Measurements from ENCODE around the gene BTG1.

Gene BTG1

GRCh38 chr12:92143258-92143657, 2.4 kb downstream of the BTG1 start:
- DNase-seq (ENCODE audit: extremely low spot score): no peak
- CTCF ChIA-PET: interaction anchor here (0.7 to 1.0 kb wide), 2 partner anchors 18 to 68 kb away, joined by 3 read pairs; no protein-coding TSS in a partner anchor
- POLR2A ChIA-PET: interaction anchor here (1.3 to 3.6 kb wide), 3 partner anchors 8 to 366 kb away, joined by 3 to 48 read pairs (median 5); no protein-coding TSS in a partner anchor
- TF ChIP-seq NFRKB (IDR thresholded peaks at IDR 0.05) (no peak), FOXA1 (IDR thresholded peaks at IDR 0.05) (no peak), BHLHE40 (IDR thresholded peaks at IDR 0.05; ENCODE audit: borderline replicate concordance) (no peak), TARDBP (IDR thresholded peaks at IDR 0.05) (no peak), L3MBTL2 (conservative IDR thresholded peaks at IDR 0.05) (no peak), FOXM1 (IDR thresholded peaks at IDR 0.05; ENCODE audit: borderline replicate concordance) (no peak), ELF4 (IDR thresholded peaks at IDR 0.05) (no peak), SUZ12 (IDR thresholded peaks at IDR 0.05) (no peak), HDGF (IDR thresholded peaks at IDR 0.05; ENCODE audit: borderline replicate concordance) (no peak), ZNF384 (IDR thresholded peaks at IDR 0.05) (no peak), CTBP1 (IDR thresholded peaks at IDR 0.05; ENCODE audit: borderline replicate concordance) (no peak), SP1 (IDR thresholded peaks at IDR 0.05) (no peak), ARNT (IDR thresholded peaks at IDR 0.05) (no peak)
- TF ChIP-seq, protein P1, sequence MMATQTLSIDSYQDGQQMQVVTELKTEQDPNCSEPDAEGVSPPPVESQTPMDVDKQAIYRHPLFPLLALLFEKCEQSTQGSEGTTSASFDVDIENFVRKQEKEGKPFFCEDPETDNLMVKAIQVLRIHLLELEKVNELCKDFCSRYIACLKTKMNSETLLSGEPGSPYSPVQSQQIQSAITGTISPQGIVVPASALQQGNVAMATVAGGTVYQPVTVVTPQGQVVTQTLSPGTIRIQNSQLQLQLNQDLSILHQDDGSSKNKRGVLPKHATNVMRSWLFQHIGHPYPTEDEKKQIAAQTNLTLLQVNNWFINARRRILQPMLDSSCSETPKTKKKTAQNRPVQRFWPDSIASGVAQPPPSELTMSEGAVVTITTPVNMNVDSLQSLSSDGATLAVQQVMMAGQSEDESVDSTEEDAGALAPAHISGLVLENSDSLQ (IDR thresholded peaks at IDR 0.05): no peak

DNA sequence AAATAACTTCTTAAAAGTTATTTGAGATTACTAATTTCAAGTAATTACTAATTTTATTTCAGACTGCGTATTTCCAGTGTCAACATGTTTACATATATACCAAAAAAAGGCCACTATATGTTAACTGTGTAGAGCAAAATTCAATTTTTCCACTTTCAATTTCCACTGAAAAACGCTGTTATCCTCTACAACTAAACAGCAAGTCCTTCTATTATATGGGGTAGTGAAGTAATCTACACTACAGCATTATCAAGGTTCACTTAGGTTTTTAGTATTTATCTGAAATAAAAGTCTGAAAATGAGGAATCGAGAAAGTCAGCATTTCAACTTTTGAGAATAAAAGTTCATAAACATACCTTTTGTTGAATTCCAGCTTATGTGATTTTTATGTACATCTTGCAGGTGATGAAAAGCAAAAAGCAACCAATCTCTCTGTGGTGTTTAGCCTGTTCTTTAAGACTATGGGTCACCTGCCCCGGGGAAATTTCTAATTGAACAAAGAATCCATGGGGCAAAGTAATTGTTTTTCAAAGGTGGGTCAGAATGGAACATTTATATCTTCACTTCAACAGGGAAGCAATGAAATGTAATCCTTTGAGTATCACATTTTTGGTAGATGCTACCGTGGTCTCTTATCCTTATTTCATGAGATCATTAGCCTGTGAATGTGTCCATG, 3.3 kb downstream of the BTG1 start:
- no peak for DNase-seq (ENCODE audit: extremely low spot score)
- TF ChIP-seq ZNF384 (IDR thresholded peaks at IDR 0.05) (no peak), BHLHE40 (IDR thresholded peaks at IDR 0.05; ENCODE audit: borderline replicate concordance) (no peak), HDGF (IDR thresholded peaks at IDR 0.05; ENCODE audit: borderline replicate concordance) (no peak), FOXM1 (IDR thresholded peaks at IDR 0.05; ENCODE audit: borderline replicate concordance) (no peak), SUZ12 (IDR thresholded peaks at IDR 0.05) (no peak), NFRKB (IDR thresholded peaks at IDR 0.05) (no peak), FOXA1 (IDR thresholded peaks at IDR 0.05) (no peak), FOXK2 (IDR thresholded peaks at IDR 0.05) (no peak), LEF1 (IDR thresholded peaks at IDR 0.05; ENCODE audit: borderline replicate concordance) (no peak), CTBP1 (IDR thresholded peaks at IDR 0.05; ENCODE audit: borderline replicate concordance) (no peak), SP1 (IDR thresholded peaks at IDR 0.05) (no peak), TARDBP (IDR thresholded peaks at IDR 0.05) (no peak), ELF4 (IDR thresholded peaks at IDR 0.05) (no peak), ARNT (IDR thresholded peaks at IDR 0.05) (no peak), L3MBTL2 (conservative IDR thresholded peaks at IDR 0.05) (no peak)
- TF ChIP-seq, protein P1 (IDR thresholded peaks at IDR 0.05): no peak
- POLR2A ChIA-PET: interaction anchor here (1.3 to 1.4 kb wide), 2 partner anchors 57 to 365 kb away, joined by 3 to 5 read pairs; no protein-coding TSS in a partner anchor
- CTCF ChIA-PET: no interaction called here

DNA sequence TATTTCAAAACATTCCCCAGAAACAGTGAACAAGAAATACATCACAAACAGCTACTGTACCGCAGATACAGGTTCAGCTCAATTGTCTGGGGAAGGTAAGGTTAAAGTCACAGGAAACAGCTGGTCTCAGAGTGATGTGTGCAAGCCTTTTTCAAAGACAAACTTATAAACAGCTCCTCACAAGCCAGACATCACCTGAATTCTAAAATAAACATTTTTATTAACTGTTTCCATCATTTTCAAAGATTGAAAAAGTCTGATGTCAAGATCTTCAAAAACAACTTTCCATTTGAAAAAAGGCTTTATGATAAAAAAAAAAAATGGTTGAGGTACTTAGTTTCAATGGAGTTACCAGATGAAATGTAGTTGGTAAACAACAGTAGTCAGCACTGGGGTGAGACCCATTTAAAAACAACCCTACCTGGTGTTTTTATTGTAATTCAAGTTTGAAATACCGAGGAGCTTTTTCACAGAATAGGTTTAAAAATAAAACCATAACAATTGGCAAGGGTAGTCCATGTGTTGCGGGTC, 4.0 kb downstream of the BTG1 start:
- TF ChIP-seq FOXK2 (IDR thresholded peaks at IDR 0.05): no peak
- no peak for TF ChIP-seq ARNT (IDR thresholded peaks at IDR 0.05)
- TF ChIP-seq FOXA1 (IDR thresholded peaks at IDR 0.05): no peak
- no peak for TF ChIP-seq L3MBTL2 (conservative IDR thresholded peaks at IDR 0.05)
- no peak for TF ChIP-seq CTBP1 (IDR thresholded peaks at IDR 0.05; ENCODE audit: borderline replicate concordance)
- no peak for TF ChIP-seq ELF4 (IDR thresholded peaks at IDR 0.05)
- TF ChIP-seq ZNF384 (IDR thresholded peaks at IDR 0.05): no peak
- TF ChIP-seq, protein P1 (IDR thresholded peaks at IDR 0.05): no peak
- no peak for TF ChIP-seq HDGF (IDR thresholded peaks at IDR 0.05; ENCODE audit: borderline replicate concordance)
- no peak for TF ChIP-seq LEF1 (IDR thresholded peaks at IDR 0.05; ENCODE audit: borderline replicate concordance)
- TF ChIP-seq NFRKB (IDR thresholded peaks at IDR 0.05): no peak
- no peak for TF ChIP-seq FOXM1 (IDR thresholded peaks at IDR 0.05; ENCODE audit: borderline replicate concordance)
- ChIA-PET POLR2A (no interaction called here), CTCF (no interaction called here)
- DNase-seq (ENCODE audit: extremely low spot score): no peak

GRCh38 chr12:92140896-92141536, 4.6 kb downstream of the BTG1 start:
- ChIA-PET POLR2A (no interaction called here), CTCF (no interaction called here)
- TF ChIP-seq ZNF384 (IDR thresholded peaks at IDR 0.05): no peak
- TF ChIP-seq FOXK2 (IDR thresholded peaks at IDR 0.05): no peak
- no peak for TF ChIP-seq BHLHE40 (IDR thresholded peaks at IDR 0.05; ENCODE audit: borderline replicate concordance)
- no peak for TF ChIP-seq LEF1 (IDR thresholded peaks at IDR 0.05; ENCODE audit: borderline replicate concordance)
- no peak for TF ChIP-seq FOXA1 (IDR thresholded peaks at IDR 0.05)
- no peak for TF ChIP-seq TARDBP (IDR thresholded peaks at IDR 0.05)
- TF ChIP-seq, protein P1 (IDR thresholded peaks at IDR 0.05): no peak
- no peak for TF ChIP-seq SP1 (IDR thresholded peaks at IDR 0.05)
- no peak for TF ChIP-seq ELF4 (IDR thresholded peaks at IDR 0.05)
- TF ChIP-seq SUZ12 (IDR thresholded peaks at IDR 0.05): no peak
- TF ChIP-seq FOXM1 (IDR thresholded peaks at IDR 0.05; ENCODE audit: borderline replicate concordance): no peak
- TF ChIP-seq CTBP1 (IDR thresholded peaks at IDR 0.05; ENCODE audit: borderline replicate concordance): no peak
- TF ChIP-seq HDGF (IDR thresholded peaks at IDR 0.05; ENCODE audit: borderline replicate concordance): no peak
- TF ChIP-seq ARNT (IDR thresholded peaks at IDR 0.05): no peak
- TF ChIP-seq L3MBTL2 (conservative IDR thresholded peaks at IDR 0.05): no peak
- no peak for DNase-seq (ENCODE audit: extremely low spot score)

Data from HEK293T (cell line).